Cerebellar cortex (tissue), 1 donor: ENCODE data around the gene TAF3.

Experiments
- DNase-seq: peaks from one replicate; pipeline ENCODE4 v3.0.0-alpha.2; 2015; ENCODE audit warnings: low spot score

Gene TAF3

DNA sequence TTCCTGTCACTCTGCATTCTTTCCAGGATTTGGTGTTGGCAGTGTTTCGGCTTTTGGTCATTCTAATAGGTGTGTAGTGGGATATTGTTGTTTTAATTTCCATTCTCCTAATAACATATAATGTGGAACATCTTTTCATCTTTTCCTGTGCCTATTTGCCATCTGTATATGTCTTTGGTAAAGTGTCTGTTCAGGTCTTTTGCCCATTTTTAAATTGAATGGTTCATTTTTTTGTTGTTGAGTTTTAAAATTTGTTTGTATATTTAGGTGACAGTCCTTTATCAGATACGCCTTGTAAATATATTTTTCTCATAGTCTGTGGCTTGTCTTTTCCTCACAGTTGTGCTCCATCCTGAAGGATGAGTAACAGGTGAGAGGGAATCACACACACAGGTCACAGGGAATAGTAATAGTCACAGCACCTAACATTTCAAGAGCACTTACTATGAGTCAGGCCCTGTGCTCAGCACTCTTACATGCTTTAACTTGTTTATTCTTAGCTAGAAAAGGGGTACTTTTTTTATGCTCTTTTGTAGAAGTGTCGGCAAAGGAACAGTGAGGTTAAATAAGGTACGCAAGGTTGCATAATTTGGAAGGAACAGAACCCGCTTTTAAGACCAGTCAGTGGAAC lies 119.1 kb downstream of the TAF3 start:
- no peak for DNase-seq

DNA sequence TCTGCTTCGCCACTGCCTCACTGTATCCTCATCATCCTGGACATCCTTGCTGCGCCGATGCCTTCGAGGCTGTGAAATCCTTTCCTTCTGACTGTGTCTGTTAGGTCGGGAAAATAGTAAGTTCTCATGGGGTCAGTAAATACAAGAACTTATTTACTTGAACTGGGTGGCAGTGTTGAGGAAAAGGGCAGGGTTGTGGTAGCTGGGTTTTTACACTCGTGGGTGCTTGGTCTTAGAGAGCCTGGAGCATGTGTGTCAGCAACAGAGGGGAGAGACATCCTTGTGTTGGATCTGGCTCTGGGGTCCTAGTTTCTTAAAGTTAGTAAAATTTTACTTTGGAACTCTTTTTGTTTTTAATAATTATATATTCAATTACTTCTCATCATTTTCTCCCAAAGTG lies 123.3 kb downstream of the TAF3 start:
- no peak for DNase-seq

DNA sequence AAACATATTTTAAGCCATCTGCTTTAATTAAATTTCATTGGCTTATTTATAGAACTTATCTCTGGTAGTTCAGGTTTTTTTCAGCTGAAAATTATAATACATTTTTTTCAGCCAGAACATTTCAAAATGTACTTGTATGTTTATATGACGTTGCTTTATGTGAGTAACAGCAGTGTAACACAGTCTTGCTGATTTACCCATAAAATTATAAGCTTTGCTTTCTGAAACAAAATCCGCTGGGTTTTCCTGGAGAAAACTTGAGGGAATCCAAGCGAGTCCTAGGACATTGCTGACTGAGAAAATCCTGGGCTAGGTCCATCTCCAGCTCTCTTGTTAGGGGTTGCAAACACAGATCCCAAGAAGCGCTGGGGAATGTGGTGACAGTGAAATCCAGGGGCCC lies 124.0 kb downstream of the TAF3 start:
- DNase-seq: no peak

DNA sequence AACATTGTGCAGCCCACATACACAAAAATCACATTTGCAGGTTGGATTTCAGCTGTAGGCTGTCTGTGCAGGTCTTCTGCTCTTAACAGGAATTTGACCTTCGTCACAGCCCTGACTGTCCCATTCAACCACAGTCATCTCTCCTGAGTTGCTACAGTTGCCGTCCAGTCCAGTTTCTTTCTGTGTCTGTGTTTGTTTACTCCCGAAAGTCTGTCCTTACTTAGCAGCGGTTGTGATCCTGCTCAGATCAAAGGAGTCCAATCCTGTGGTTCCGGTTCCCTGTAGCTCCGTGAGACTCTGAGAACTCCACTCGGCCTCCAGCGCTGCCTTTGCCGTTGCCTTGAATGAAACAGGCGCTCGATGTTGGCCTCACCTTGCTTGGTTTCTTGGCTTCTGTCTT lies 124.6 kb downstream of the TAF3 start:
- DNase-seq: no peak

DNA sequence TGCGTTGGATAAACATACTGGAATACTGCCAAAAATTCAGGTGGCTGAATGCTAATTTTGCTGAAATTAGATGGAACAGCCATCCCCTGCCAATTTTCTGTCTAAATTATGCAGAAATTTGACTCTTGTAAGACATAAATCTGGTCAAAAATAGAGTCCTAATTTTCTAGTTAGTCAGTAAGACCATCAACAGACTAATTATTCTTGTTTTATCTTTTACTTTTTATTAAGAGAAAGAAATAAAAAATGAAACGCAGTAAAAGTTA lies 125.8 kb downstream of the TAF3 start:
- peak; percentile 50 for DNase-seq

DNA sequence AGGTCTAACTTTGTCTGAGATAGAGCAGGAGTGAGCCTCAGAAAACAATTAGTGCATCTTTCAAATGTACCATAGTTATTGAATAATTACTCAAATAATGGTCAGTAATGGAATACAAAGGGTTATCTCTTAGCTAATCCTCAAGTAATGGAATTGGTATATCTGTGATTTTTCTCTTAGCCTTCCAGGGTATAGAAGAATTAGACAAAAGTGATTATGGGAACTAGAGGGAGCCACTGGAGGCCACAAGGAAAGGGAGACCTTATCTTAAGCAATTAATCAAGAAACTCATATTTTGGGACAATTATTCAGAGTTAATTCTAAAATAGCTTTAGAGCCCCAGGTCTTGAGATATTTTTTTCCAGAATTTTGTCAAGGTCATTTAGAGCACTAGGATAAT lies 126.2 kb downstream of the TAF3 start:
- no peak for DNase-seq

DNA sequence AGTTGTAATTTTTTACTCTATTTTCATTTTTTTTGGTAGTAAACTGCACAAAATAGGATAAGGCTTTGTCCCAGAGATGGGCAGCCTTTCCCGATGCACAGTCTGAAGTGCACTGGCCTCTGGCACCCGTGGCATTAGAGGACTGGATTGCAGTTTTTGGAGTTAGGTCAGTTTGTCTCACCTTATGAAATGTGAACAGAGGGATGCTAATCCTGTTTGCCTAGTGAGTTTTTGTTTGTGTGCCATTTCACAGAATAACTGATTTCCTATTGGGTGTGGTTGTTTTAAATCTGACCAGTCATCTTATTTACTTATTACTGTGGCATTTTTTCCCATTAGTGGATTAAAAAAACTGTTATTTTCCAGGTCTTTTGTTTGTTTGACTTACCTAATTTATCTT lies 126.7 kb downstream of the TAF3 start:
- no peak for DNase-seq

DNA sequence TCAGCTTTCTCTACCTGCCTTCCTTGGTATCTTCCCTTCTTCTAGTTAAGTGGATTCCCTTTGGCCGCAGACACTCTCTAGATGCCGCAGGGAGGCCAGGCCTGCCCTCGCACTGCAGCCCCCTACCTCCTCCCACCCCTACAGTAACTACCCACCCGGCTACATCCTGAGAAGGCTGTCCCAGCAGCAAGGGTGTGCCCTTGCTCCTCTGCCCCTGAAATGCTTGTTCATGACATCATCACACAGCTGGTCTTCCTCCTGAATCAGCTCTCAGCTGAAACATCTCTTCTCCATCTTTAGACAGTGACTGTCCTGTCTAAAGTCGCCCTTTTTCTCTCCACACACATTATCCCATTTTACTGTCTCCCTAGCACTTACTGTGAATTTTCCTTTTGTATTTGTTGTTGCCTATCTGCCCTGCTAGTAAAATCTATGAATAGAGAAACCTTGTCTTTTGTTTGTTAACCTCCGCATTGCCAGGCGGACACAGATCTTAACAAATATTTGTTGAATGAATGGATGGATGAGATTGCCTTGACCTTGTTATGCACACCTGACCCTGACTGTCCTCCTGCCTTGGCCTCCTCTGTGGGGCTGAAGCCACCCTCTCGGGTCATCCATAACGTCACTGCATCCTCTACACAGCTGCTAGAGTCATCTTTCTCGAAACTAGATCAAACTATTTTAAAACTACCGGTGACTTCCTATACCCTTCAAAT lies 127.3 kb downstream of the TAF3 start:
- DNase-seq: no peak

DNA sequence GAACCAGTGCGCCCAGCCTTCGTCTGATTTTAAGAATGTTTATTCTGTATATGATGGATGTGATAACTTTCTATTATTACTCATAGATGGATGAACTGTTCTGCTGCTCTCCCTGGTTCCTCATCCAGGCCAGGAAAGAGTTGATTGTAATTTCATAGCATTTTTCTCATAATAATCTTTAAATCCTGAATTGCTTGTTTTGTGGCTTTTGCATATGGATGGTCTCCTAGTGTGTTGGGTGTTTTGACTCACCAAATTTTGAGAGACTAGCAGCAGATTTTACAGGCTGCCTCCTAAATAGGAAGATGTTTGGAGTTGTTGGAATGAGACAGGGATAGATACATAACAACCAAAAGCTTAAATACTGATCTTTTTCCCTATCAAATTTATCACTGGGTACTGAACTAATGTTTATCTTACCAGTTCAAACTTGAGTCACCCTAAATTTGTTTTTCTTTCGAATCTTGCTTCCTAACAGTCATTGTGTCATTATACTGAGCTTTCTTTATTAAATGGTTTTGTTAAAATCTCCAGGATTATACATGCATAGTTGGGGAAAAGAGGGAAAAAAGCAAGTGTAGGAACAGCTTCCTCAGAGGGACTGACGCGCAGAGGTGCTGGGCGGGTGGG lies 130.2 kb downstream of the TAF3 start:
- DNase-seq: no peak

DNA sequence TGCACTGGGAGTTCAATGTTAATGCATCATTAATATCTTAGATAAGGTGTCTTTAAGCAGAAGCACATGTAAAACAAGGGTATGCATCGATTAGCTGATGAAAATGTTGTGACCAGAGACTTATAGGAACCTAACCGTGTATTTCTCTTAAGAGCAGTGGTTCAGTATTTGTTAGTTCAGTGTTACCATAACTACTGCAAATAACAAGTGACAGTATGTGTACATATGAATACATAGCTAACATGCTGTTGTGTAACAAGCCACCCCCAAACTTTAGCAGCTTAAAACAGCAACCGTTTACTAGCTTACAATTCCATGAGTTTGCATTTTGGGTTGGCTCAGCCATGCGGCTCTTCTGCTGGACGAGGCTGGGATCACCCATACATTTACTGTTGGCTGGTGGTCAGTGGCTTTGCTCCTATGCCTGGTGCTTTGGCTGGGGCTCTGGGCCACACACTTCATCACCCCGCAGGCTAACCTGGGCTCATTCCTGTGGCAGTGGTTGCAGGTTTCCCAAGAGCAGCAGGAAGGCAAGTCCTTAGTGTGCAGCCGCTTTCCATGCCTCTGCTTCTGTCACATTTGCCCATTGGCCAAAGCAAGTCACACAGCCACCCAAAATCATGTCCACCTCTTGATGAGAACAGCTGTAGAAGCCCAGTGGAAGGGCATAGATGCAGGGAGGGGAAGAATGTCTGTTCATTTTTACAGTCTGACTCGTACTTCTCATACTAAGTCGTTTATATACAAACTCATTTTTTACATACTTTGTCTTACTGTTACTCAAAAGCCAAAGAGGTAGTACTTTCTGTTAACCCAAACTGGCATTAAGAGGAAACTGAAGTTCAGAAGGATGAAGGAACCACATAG lies 132.9 kb downstream of the TAF3 start:
- DNase-seq: no peak

DNA sequence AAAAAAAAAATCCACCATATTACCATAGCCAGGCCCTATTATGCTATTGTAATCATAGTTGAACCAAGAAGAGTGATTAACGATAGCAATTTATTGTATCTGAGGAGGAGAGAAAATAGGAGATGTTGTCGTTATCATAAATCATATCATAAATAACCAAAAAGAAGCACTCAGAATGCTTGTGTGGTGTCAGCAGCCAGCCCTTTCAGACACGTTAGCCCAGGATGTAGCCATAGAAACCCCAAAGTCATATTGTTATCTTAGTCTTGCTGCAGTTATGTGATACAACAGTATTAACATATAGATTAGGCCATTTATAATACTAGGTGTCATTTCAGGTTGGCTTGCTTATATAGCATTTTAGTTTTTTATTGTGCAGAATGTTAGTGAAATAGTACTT lies 134.0 kb downstream of the TAF3 start:
- DNase-seq: no peak

DNA sequence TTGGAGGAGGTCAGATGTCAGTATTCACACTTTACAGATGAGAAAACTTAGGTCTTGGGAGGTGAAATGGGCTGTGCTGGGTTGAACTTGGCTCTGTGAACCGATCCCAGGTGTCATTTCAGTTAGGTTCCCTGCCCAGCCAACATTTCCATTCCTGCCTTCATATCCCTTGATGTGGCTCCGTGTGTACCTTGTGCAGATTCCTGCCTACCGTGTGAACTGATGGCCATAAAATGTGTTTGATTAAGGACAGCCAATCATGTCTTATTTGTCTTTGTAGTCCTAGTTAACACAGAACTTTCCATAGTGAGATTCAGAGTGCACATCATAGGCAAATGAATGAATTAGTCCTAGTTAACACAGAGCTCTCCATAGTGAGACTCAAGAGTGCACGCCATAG lies 135.1 kb downstream of the TAF3 start:
- no peak for DNase-seq

DNA sequence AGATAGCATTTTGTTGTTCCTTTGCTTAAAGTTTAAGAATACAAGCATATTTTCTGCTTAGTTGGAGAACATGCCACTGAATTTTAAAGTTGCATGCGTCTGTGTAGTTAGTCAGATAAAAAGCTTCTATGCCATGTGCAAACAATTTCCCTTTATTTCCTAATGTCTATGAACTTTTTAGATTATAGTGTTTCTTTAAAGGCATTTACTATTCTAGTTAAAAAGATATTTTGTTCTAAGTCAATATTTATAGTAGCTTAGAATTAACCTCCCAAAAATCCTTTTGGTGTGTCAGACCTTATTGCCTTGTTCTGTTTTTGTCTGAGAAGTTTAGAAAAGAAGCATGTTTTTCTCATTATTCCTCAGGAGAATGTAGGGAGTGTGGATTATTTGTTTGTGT lies 137.1 kb downstream of the TAF3 start:
- no peak for DNase-seq

DNA sequence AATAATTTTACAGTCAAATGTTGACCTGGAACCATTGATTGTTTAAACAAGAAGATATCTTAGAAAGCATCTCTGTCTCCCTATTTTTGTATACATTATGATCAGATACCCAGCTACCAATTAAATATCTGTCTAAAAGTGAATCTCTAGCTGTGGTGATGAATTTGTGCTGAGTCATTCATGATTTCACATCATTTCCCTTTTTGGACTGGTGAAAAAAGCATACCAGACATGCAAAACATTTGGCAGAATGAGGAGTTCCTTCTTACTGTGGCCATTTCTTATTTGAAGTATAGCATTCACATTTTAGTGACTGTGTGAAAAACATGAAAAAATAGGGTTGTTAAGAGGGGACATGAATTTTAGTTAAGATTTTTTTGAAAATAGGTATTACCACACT lies 138.2 kb downstream of the TAF3 start:
- no peak for DNase-seq

DNA sequence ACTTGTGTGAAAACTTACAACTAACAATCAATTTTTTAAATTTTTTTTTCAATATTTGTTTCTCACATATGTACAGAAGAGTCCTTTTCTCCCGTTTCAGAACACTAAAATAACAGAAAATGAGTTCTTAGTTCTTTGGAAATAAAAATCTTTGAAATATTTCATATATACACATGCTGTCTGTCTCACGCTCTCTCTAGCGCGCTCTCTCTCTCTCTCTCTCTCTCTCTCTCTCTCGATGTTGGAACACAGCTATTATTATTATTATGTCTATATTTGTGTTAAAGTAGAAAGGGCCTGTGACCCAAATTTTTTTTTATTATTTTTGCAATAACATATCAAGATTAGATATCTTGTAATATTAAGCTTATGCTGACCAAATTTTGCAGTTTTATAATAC lies 139.3 kb downstream of the TAF3 start:
- no peak for DNase-seq

DNA sequence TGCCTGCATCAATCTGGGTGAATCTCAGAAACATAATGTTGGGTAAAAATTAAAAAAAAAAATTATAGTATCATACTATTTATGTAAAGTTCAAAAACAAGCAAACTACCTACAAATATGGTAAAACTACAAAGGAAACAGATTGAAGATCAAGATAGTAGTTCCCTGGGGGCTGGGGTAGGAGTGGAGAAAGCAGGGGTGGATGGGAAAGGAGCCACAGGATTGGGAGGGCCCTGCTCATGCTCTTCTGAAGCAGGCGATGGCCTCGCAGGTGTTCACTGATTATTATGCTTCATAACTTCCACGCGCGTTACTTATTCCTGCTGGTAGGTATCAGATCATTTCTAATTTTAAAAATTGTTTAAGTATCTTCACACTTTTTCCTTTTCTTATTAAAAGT lies 140.1 kb downstream of the TAF3 start:
- DNase-seq: no peak

DNA sequence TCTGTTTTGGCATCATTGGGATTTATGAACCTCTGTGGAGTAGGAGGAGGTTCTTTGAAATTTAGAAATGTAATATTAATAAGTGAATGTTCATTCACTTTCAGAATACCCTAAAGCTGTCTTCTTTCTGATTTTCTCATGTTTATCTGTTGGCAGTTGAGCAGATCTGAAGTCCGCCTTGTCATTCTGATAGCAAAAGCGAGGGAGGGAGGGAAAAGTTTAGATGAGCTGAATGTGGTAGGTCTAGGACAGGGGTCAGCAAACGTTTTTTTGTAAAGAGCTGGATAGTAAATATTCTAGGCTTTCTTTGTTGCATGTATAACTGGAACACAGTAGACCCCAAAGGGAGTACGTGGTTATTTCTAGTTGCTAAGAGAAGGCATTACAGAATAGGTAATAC lies 141.8 kb downstream of the TAF3 start:
- DNase-seq: no peak

DNA sequence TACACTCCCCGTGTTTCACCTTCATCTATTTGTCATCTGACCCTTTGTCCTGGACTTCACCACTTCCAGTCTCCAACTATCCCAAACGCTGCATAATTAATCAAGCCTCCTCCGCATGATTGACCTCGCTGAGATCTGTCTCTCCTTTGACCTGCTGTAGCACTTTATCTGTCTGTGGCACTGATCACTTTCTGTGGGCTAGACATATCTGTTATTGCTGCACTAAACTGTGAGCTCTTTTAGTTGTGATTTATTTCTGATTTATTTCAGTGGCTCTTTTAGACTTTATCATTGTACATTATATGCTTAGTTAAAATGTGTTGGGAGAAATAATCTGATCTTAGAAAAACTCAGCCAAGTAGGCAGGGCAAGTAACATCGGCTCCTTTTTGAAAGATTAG lies 144.3 kb downstream of the TAF3 start:
- DNase-seq: no peak

DNA sequence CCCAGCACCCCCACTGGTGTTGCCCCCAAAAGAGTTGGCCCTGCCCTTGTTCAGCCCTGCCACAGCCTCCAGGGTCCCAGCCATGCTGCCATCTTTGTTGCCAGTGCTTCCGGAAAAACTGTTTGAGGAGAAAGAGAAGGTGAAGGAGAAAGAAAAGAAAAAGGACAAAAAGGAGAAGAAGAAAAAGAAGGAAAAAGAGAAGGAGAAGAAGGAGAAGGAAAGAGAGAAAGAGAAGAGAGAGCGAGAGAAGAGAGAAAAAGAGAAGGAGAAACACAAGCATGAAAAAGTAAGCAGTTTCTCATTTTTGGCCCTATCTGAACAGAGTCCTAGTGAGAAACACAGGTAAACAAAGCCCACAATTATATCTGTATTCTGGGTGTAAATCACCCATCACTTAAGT lies 147.2 kb downstream of the TAF3 start:
- no peak for DNase-seq

DNA sequence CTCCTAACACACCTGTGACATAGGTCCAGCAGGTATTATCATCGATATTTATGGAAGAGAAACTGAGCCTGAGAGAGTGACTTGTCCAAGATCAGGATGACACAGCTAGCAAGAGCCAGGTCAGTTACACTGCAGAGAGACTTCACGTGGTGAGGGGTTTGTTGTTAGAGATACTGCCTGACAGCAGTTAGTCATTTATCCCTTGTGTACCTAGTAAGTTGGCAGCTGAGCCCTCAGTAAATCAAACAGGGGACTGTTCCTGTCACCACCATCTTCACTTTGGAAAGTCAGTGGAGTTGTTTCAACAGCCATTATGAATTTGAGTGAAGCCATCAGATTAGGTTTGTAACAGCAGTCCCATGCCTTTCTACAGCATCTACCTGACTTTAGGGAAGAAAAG lies 148.7 kb downstream of the TAF3 start:
- no peak for DNase-seq

DNA sequence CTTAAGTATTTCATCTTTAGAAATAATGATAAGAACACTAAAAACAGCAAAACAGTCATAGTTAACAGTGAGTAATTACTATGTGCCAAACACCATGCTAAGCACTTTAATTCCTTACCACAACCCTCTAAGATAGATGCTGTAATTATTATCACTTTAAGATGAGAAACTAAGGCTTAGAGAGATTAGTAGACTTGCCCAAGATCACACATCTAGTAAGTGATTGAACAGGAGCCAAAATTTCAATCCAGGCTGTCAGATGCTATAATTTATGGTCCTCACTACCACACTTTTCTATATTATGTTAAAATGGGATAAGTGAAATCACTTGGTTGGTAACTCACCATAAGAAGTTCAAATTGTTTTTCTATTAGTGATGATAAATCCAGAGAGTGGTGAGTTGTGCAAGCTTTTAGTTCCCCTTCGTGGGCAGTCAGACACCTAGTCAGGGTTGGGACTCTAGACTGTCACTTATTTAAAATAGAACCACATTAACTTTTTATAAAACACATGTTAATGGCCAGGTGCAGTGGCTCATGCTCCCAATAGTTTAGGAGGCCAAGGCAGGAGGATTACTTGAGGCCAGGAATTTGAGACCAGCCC lies 150.3 kb downstream of the TAF3 start:
- DNase-seq: no peak

DNA sequence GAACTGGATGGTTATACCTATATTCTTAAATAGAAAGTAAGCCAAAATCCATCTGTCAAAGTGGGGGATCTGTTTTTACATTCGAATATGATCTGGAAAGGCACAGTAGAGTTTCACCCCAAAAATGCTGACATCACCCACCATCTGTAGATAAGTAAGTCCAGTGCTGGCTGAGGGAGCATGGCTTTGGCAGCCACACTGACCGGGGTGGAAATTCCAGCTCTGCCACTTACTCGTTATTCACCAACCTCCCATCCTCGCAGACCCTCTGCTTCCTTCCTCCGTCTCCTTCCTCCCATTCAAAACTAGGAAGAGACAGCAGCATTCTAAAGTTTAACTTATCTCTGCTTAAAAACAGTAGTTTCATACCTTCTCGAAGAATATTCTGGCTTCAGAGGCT lies 151.3 kb downstream of the TAF3 start:
- DNase-seq: peak; percentile 9

DNA sequence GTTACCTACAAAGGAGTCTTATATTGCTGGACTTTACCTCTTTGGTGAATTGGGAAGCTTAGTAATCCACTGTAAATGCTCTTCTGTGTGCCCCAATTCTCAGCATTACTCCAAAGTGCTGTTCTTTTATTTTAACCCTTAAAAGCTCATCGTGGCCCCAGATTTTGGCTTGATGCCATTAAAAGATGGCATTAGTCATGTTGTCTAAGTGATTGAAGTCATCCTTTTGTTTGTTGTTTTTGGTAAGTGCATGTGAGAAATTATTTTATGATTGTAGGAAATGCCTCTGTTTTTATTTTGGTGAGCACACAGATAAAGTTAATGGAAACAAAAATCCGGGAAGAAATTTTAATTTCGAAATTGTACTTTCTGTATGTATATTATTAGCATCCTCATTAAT lies 153.6 kb downstream of the TAF3 start:
- DNase-seq: no peak
